T-cell (primary cell): ENCODE measurements around the gene SLC5A1. TPM values are rescaled to one million over a fixed set of nuclear protein-coding genes. Genes with fewer than 3 reads are reported as not detected.
"Not testable (repeated sequence)": the region's sequence is repeated elsewhere in the genome, so short reads cannot be mapped to it uniquely, and the experiment has no call there.

Source experiments
- ATAC-seq, 4 experiments: fragments of 200-7000 bp in 3 of 4; fragments of 150-1000 bp in 1 of 4; cut with Tn5 transposase; replicated peaks in 1 of 4; 1 replicate in 3 of 4; 2 replicates in 1 of 4; pipeline ENCODE4 v1.10.0; 2021; ENCODE audit warnings: moderate library complexity in 3 of 4, mild to moderate bottlenecking in 2 of 4, moderate number of reproducible peaks in 1 of 4
- CTCF ChIA-PET, 2 donors: fragments of 300-600 bp; sonication (Branson Sonifier 250); formaldehyde crosslinking; loops; one replicate each; lab custom pipeline; 2022; ENCODE audit warnings: antibody characterized with exemption in 2 of 2; lab: Charles Lee
- POLR2A ChIA-PET, 2 donors: fragments of 300-600 bp; sonication (Branson Sonifier 250); formaldehyde crosslinking; loops; one replicate each; lab custom pipeline; 2022; ENCODE audit warnings: antibody characterized with exemption in 2 of 2; lab: Charles Lee
- DNase-seq, 35 experiments: peaks; one replicate each; pipeline versions ENCODE4 v3.0.0 to v3.0.0-alpha.2; 2013 to 2023
- H3K27ac ChIP-seq: one replicate; pipeline ENCODE4 v1.5.1; 2013; ENCODE audit warnings: low read length
- H3K27me3 ChIP-seq, 2 experiments: replicated peaks in 1 of 2; 1 replicate in 1 of 2; 2 replicates in 1 of 2; pipeline versions ENCODE4 v1.6.1 to v1.7.0; 2013; ENCODE audit warnings: low read length in 1 of 2, mixed read lengths in 1 of 2; ENCODE audit not compliant: control insufficient read depth in 2 of 2, insufficient read depth in 2 of 2; ENCODE audit errors: extremely low read depth in 1 of 2
- H3K36me3 ChIP-seq, 2 donors: 1 replicate in 1 of 2; 2 replicates in 1 of 2; pipeline versions ENCODE4 v1.6.1 to v1.7.0; 2013; ENCODE audit warnings: low read length in 1 of 2; ENCODE audit not compliant: control insufficient read depth in 2 of 2, insufficient read depth in 1 of 2; ENCODE audit errors: extremely low read depth in 1 of 2
- H3K4me1 ChIP-seq, 2 experiments: 1 replicate in 1 of 2; 2 replicates in 1 of 2; pipeline versions ENCODE4 v1.6.1 to v1.7.0; 2013; ENCODE audit warnings: low read length in 2 of 2, mixed read lengths in 1 of 2; ENCODE audit not compliant: insufficient read depth in 2 of 2, control insufficient read depth in 1 of 2; ENCODE audit errors: extremely low read depth in 1 of 2
- H3K4me3 ChIP-seq, 2 donors: 1 replicate in 1 of 2; 2 replicates in 1 of 2; pipeline versions ENCODE4 v1.5.1 to v1.7.0; 2013; ENCODE audit warnings: mild to moderate bottlenecking in 2 of 2, low read length in 1 of 2, moderate library complexity in 1 of 2; ENCODE audit not compliant: control insufficient read depth in 1 of 2; ENCODE audit errors: extremely low read depth in 1 of 2
- H3K9me3 ChIP-seq: 2 replicates; pipeline ENCODE4 v1.7.0; 2013
- H3K27ac Mint-ChIP-seq, 2 donors: one replicate each; pipeline ENCODE4 v1.8.0; 2020 to 2021; ENCODE audit warnings: mild to moderate bottlenecking in 2 of 2, mixed read lengths in 2 of 2
- H3K27me3 Mint-ChIP-seq, 2 donors: one replicate each; pipeline ENCODE4 v1.8.0; 2021 to 2022; ENCODE audit warnings: mixed read lengths in 2 of 2
- H3K36me3 Mint-ChIP-seq: one replicate; pipeline ENCODE4 v1.8.0; 2021; ENCODE audit warnings: mixed read lengths
- H3K4me1 Mint-ChIP-seq, 3 donors: one replicate each; pipeline ENCODE4 v1.8.0; 2020 to 2022; ENCODE audit warnings: mixed read lengths in 3 of 3, mild to moderate bottlenecking in 1 of 3
- H3K4me3 Mint-ChIP-seq, 3 donors: one replicate each; pipeline ENCODE4 v1.8.0; 2020 to 2022; ENCODE audit warnings: mild to moderate bottlenecking in 3 of 3, mixed read lengths in 3 of 3, moderate library complexity in 3 of 3
- H3K9me3 Mint-ChIP-seq, 3 donors: one replicate each; pipeline ENCODE4 v1.8.0; 2020 to 2022; ENCODE audit warnings: mixed read lengths in 3 of 3
- WGBS: methylation state at CpG from one replicate; pipeline ENCODE4 v1.1.5; 2013; ENCODE audit warnings: missing lambda C conversion rate; ENCODE audit not compliant: insufficient coverage; 5-methylcytosine and 5-hydroxymethylcytosine counted together
- total RNA-seq, 35 experiments: library from RNA in 6 of 35; stranded (reverse) in 6 of 35; fragments of 120-200 nt in 1 of 35; gene quantifications; one replicate each; pipeline versions ENCODE4 v1.2.1 to v1.2.4 and lab custom pipeline; 2013 to 2026

Gene SLC5A1
- total RNA-seq, 5 donors from 2014 or later (not counting 1 experiment from before 2014, with no cell fraction given) = not detected

- H3K27me3 Mint-ChIP-seq = peaks cover 7 to 11% of the 10 kb centered on the region in 2 donors
- ATAC-seq, POLR2A ChIA-PET, H3K27ac ChIP-seq, H3K36me3 Mint-ChIP-seq, H3K9me3 Mint-ChIP-seq, H3K4me3 ChIP-seq, CTCF ChIA-PET, H3K36me3 ChIP-seq, H3K4me1 Mint-ChIP-seq, H3K4me3 Mint-ChIP-seq, DNase-seq, H3K27ac Mint-ChIP-seq, H3K9me3 ChIP-seq, H3K4me1 ChIP-seq: not testable (repeated sequence)
- H3K27me3 ChIP-seq = peaks cover 0 to 15% of the 10 kb centered on the region in 2 experiments
- 100% methylated on average over 1 of the region's 5 CpGs for WGBS
Observed at GRCh38 chr22:32160411-32160810, 117.3 kb downstream of the SLC5A1 start.

Other genes with a start within 250 kb of the SLC5A1 start
- 10 to 100 TPM; 17.7 to 49.5 (median 42.1) TPM for gene YWHAH, start 98.7 kb upstream of the SLC5A1 start, total RNA-seq
- gene C22orf42, start 116.0 kb downstream of the SLC5A1 start, total RNA-seq = not detected
- gene RFPL2, start 161.8 kb downstream of the SLC5A1 start, total RNA-seq = 1 to 10 TPM in 3 of 5 donors, under 1 TPM in 2; 0.16 to 1.8 (median 1.1) TPM
- gene SLC5A4, start 212.1 kb downstream of the SLC5A1 start, total RNA-seq = not detected